SIG-M5 (cell line): ENCODE results near the gene FCAMR.

Experiments used
- DNase-seq: peaks from one replicate; lab custom pipeline; 2025; lab: John Stamatoyannopoulos, UW

The FCAMR gene

GRCh38 chr1:206957639-206958038, 12.6 kb downstream of the FCAMR start:
- DNase-seq: no peak

- DNase-seq: no peak
These were observed 14.5 kb downstream of the FCAMR start for GRCh38 chr1:206955476-206956451.

- DNase-seq: no peak
These were observed 15.6 kb downstream of the FCAMR start for GRCh38 chr1:206954459-206955342.

DNA sequence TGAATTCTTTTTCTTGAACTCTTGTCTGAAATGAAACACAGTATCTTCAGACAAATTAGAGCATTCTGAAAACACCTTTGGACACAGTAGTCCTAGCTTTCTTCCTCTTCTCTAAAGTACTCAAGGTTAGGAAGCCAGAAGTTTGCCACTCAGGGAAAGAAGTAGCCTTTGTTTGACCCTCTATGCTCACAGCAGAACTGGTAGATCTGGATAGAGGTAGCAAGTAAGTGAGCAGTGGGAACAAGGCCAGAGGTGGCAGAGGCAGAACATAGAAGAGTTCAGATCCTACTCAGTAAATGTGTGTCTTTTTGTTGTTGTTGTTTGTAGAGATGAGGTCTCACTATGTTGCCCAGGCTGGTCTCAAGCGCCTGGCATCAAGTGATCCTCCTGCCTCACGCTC, 16.6 kb downstream of the FCAMR start:
- DNase-seq: no peak

DNA sequence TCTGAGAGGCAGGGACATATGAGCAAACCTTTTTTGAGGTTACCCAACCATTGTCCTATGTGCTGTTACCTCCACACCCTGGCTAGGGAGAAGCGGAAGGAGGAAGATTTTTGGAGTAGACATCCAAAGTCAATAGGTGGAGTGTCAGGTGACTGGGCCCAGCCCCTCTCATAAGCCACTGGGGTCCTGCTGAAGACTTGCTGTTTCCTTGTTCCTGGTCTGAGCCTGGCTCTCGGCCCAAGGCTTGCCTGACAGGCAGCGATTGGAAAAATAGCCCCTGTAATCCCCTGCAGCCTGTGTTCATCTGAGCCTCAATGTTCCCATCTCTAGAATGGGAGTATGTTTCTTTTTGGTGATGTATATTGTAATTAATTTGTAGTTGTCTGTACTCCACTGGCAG, 17.1 kb downstream of the FCAMR start:
- DNase-seq: no peak

DNA sequence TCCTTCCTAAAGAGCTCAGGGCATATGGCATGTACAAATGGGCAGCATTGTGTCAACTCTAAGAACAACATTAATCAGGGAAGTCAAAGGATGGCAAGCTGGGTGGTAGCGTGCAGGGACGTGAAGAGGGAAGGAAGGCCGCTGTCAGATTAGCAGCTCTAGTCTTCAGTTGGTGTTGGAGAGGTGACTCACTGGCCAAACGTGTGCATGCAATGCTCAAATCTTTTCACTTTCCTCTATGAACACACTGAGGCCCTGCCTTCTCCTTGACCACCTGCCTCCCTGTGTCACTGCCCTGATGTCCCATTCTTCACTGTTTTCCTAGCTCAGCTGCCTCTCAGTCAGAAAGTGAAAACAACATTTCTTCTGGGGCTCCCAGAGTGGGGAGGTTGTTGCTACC, 18.1 kb downstream of the FCAMR start:
- no peak for DNase-seq

DNA sequence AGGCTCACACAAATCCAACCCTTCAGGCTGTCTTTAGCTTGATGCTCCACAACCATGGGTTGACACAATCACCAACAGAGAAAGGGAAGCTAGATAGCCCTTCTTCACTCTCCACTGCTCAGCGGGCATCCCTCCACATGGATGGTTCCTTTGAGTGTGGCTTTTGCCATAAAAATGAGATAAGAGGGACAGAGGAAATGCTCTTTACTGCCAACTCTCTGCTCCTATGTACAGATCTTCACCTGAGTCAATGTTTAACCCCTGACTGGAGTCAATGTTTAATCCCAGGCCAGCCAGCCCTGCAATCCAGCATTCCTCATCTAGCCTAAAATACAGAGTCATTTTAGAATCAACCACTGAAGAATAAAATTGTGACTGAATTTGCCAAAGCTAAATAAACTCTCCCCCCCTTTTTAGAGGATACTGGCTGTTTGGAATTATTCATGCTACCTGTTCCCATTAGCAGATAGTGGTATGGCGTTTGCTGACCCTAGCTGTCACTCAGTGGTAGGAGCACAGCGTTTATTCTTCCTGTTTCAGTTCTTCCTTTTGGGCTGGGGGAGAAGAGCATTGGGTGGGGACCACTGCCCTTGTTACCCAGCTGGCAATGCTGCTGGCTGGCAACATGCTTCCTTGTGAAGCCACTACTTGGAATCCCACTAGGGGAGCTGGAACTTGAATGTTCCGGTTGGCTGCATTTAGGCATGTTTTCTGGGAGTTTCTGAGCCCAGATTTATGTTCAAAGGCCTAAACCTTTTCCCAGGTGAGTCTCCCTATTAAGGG, 18.8 kb downstream of the FCAMR start:
- DNase-seq: no peak

- DNase-seq: no peak
These were observed 20.6 kb downstream of the FCAMR start for GRCh38 chr1:206949641-206950040.

- DNase-seq: no peak
These were observed 21.1 kb downstream of the FCAMR start for GRCh38 chr1:206949208-206949607.

GRCh38 chr1:206947255-206947654, 23.0 kb downstream of the FCAMR start:
- DNase-seq: no peak

DNA sequence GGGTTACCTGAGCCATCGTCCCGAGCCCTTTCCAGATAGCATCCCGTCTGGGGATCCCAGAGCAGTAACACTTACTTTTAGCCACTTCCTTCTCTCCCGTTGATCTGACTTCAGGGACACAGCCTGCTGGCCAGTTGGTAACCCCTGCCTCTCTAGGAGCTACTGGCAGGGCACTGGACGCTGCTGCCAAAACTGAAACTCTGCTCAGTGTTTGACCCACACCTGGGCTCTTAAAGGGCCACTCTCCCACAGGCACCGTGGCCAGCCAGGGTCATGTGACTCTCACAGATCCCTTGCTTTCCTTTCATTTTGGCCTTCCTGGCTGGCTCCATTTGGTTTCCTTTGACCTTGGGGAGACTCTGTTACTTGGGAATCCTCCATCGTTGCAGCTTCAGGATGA, 24.0 kb downstream of the FCAMR start, which contains the start of gene PIGR:
Gene PIGR, minus strand, starts transcription at position 206 of the 400 bp plus-strand sequence. CDS start 5,935 bp downstream, outside the sequence.
- DNase-seq: no peak

DNA sequence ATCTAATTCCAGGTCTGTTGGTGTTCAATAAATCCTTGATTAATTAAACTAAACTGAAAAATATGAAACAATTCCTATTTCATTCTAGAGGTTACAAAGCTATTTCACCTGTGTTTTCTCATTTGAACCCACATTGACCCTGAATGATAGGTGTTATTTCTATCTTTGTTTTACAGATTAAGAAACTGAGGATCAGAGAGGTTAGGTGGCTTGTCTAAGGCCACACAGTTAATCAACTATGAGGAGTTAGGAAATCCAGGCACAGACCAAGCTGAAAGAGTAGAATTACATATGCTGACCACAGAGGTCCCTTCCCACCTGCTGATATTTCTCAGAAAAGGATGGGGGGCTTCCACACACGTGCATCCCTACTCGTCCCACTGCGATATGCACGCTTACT, 24.5 kb downstream of the FCAMR start:
- no peak for DNase-seq

GRCh38 chr1:206944703-206945102, 25.6 kb downstream of the FCAMR start:
- no peak for DNase-seq

DNA sequence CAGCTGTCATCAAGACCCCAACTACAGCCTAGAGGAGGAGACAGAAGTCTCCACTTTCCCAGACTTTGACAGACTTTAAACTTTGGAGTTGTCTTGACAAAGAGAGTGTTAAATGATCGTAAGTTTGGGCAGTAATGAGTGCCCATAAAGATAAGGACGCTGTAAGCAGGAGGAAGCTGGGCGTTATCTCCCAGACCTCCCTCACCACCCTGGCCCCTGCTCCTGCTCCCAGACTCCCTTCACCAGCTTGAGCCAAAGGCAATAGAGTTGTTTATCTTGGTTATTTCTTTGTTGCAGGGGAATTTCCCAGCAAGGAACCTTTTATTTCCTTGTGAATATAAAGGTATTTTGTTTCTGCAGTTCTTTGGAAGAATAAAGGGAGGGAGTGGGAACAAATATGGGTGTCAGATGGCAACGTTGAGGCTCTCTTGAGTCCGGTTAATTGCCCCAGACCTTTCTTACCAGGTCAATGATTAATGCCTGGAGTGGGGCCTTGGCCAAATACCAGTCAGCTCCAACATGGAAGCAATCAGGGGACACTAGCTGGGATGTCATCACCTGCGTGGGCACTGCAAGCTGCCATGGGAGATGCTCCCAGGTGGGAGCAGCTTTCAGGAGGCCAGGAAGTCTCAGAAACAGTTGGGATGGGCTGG, 28.4 kb downstream of the FCAMR start:
- DNase-seq: no peak

GRCh38 chr1:206940588-206940936, 29.7 kb downstream of the FCAMR start:
- DNase-seq: no peak

DNA sequence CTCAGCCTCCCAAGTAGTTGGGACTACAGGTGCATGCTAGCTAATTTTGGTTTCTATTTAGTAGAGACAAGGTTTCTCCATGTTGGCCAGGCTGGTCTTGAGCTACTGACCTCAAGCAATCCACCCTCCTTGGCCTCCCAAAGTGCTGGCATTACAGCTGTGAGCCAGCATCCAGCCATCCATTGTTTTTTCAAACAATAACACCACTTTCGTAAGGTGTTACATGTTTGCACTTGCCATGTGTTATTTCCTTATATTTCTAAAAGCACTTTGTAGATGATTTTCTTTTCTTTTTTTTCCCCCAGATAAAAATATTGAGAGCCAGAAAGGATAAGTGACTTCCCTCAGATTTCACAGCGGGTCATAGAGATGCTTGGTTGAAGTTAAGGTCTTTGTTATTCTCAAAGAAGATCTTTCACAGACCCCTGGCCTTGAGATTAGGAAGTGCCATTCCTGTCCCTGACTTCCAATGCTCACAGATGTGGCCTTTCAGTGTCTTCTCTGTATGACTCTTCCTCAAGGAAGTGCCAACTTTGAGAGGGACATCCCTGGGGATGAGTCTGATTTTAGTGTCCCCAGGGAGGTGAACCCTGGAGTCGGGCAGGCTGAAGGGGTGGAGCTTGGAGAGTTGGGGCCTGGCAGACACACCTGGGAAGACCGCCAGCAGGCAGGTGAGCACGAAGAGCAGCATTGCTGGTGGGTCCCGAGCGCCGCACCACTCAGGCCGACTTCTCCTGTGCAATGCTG, 30.2 kb downstream of the FCAMR start:
- no peak for DNase-seq

DNA sequence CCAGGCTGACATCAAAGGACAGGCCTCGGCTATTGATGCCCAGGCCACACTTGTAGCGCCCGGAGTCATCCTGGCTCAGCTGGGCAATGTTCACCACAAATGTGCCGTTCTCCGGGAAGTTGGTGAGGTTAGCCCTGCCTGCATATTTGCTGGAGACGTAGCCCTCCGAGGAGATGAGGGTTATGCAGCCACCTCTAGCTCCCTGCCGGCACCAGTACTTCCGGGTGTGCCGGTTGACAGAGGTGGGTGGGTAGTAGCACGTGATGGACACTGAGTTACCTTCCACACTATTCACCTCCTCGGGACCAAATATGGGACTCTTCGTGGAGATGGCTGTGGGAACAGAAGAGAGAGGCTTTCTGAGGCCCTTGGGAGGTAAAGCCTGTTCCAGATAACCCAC, 31.1 kb downstream of the FCAMR start:
- DNase-seq: no peak

DNA sequence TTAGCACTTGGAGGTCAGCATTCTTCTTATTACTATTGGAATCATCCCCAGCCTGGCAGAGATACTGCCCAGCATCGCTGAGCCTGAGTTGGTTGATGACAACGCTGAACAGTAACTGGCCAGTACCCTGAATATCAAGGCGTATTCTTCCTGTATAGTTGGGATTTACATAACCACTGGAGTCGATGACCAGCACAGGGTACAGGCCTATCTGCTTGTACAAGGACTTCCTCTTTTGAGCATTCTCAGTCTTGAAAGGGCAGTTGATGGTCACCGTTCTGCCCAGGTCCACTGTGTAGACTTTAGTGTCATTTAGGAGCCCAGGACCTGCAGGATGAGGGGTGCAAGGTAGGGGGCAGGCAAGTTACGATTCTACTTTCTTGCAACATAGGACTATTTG, 32.8 kb downstream of the FCAMR start:
- DNase-seq: no peak

- DNase-seq: no peak
These were observed 34.7 kb downstream of the FCAMR start for GRCh38 chr1:206935491-206936067.

DNA sequence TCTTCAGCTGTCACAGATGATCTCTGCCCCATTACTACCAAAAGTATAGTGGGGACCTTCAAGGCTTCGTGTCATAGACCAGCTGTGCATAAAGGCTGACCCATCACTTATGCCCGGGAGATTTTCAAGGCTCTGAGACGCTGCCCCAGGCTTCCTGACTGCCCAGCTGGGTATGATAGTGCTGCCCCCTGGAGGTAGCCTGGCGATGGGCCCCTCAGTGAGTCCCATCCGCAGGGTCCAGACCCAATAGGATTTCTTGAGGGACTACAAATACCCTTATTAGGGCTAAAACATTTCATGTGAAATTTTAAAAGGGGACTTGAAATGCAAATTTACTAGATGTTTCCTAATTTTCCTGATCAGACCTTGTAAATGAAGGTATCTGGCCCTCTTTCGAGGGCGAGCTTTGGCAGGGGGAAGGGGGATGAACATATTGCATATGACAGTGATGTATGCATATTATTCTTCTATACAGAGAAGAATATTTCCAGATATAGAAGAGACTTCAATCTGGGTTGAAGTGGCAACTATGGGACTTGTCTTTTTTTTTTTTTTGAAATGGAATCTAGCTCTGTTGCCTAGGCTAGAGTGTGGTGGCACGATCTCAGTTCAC, 36.8 kb downstream of the FCAMR start:
- DNase-seq: no peak
